ENCODE results near the gene TMEM253. TPM values are rescaled to one million over a fixed set of nuclear protein-coding genes. Genes with fewer than 3 reads are reported as not detected.

TMEM253 gene
- total RNA-seq, 4 donors from 2014 or later: 0.81 to 3.1 (median 2.8) TPM; not detected in 1

DNA sequence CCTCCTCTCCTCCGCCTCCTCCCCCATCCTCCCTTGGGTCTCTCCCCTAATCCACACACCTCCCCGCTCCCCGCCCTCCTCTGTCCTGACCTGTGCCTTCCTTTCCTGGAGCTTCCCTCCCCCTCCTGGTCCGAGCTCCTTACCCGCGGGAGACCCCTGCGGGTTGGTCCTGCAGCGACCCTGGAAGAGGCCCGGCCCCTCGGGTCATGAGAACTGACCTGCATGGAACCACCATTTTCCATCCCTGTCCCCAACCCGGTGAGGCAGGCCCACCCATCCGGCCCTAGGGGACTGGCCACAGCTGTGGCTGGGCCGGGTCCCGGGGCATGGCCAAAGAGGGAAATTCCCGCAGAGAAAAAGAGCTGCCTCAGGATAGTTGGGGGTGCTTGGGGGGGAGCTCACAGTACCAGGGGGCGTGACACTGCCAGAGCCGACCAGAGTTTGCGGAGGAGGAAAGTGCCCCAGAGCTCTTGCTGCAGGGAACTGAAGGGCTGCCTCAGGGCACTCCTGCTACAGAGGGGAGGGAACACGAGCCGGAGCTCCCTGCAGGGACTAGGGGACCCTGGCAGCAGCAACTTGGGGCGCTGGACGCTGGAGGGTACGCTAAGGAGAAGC, 30.1 kb upstream of the TMEM253 start:
- peaks cover 1 to 2% of the 10 kb centered on the region in 2 donors for H3K36me3 ChIP-seq
- H3K4me1 ChIP-seq: peaks cover 48 to 58% of the 10 kb centered on the region in 2 donors
- TF ChIP-seq POLR2A (IDR thresholded peaks at IDR 0.05): no peak
- TF ChIP-seq, protein P1, sequence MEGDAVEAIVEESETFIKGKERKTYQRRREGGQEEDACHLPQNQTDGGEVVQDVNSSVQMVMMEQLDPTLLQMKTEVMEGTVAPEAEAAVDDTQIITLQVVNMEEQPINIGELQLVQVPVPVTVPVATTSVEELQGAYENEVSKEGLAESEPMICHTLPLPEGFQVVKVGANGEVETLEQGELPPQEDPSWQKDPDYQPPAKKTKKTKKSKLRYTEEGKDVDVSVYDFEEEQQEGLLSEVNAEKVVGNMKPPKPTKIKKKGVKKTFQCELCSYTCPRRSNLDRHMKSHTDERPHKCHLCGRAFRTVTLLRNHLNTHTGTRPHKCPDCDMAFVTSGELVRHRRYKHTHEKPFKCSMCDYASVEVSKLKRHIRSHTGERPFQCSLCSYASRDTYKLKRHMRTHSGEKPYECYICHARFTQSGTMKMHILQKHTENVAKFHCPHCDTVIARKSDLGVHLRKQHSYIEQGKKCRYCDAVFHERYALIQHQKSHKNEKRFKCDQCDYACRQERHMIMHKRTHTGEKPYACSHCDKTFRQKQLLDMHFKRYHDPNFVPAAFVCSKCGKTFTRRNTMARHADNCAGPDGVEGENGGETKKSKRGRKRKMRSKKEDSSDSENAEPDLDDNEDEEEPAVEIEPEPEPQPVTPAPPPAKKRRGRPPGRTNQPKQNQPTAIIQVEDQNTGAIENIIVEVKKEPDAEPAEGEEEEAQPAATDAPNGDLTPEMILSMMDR (IDR thresholded peaks at IDR 0.05): no peak
- H3K27ac ChIP-seq: peak overlapping the region; percentile 56 to 90 (median 85)
- peak; percentile 48 to 57 for DNase-seq
- no peaks in the 10 kb centered on the region for H3K9me3 ChIP-seq
- H3K4me3 ChIP-seq (replicated peaks in 1 of 3): peak overlapping the region; percentile 54 to 88 (median 60)
- 0% methylated on average over 18 to 20 of the region's 23 CpGs for WGBS, 2 donors
- intact Hi-C loops (cut with DNase I): no loop called here
- no peaks in the 10 kb centered on the region for H3K27me3 ChIP-seq

DNA sequence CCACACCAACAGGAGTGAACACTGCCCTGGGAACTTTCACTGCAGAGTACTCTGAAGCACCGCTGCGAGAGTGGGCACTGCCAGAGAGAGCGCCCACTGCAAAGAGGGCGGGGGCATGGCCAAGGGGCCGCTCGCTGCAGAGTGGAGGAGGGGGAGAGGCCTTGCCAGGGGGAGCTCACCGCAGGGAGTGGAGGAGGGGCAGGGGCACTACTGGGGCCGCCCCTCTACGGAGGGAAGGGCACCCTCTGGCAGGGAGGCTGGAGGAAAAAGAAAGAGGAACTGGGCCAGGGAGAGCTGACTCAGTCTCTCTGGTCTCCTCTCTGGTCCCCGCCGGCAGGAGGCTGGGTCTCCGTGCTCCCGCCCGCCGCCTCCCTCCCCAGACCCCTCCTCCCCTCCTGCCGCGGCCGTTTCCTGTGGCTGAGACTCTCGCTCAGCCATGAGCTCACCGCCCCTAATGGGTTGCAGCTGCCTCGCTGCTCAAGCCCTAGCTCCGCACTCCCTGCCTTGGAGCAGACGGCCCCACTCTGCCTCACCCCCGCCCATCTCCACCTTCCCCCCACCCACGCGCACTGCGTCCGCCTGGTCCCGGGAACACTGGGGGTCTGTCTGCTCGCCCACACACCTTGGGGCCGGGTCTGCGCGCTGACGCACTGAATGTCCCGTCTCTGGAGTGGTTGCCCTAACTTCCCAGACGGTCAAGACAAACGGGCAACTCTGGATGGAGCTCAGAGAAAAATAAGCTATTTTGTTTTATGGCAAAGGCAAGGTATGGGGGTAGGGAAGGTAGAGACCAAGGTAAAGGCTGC, 29.4 kb upstream of the TMEM253 start:
- peaks cover 48 to 60% of the 10 kb centered on the region in 2 donors for H3K4me1 ChIP-seq
- peak; percentile 74 to 76 for DNase-seq

DNA sequence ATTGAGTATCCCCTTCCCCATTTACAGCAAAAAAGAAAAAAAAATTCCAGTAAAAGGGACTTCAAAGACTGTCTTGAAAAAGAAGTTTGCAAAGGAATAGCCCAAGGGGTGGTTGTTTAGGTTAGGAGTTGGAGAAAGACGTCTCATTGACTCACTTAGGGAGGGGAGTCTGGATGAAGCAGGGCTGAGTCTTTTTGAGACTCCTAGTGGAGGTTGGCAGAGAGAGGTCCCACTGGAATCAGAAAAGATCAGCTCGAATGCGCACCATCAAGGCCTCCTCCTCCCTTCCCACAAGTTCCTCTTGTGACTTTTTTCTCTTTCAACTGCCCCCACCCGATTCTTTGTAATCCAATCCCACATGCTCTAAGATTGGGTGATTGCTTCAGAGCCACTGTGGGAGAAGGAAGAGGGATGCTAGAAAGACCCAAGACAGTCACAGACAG, 28.8 kb upstream of the TMEM253 start:
- WGBS, 2 donors: 36 to 43% methylated on average over 4 of the region's 4 CpGs
- H3K27ac ChIP-seq: peak overlapping the region; percentile 56 to 90 (median 85)
- peaks cover 48 to 60% of the 10 kb centered on the region in 2 donors for H3K4me1 ChIP-seq
- peaks cover 11 to 15% of the 10 kb centered on the region in 2 donors for H3K36me3 ChIP-seq
- intact Hi-C loops (cut with DNase I): no loop called here
- H3K9me3 ChIP-seq: no peaks in the 10 kb centered on the region
- H3K4me3 ChIP-seq (replicated peaks in 1 of 3): peak overlapping the region in 1 of 3 donors; percentile 60
- TF ChIP-seq, protein P1 (IDR thresholded peaks at IDR 0.05): no peak
- TF ChIP-seq POLR2A (IDR thresholded peaks at IDR 0.05): no peak
- no peak for DNase-seq
- H3K27me3 ChIP-seq: no peaks in the 10 kb centered on the region

More for the DNA sequence above, 29.4 kb upstream of the TMEM253 start:
- Histone ChIP-seq H3K36me3 (peaks cover 9% of the 10 kb centered on the region in 2 donors), H3K9me3 (no peaks in the 10 kb centered on the region), H3K27me3 (no peaks in the 10 kb centered on the region), H3K4me3 (replicated peaks in 1 of 3) (peak overlapping the region; percentile 54 to 88 (median 60)), H3K27ac (peak overlapping the region; percentile 56 to 90 (median 85))
- intact Hi-C loops (cut with DNase I): no loop called here
- WGBS, 2 donors: 1 to 2% methylated on average over 33 to 34 of the region's 37 CpGs
- TF ChIP-seq, protein P1 (IDR thresholded peaks at IDR 0.05): peak in 1 of 6 experiments; percentile 10
- peak in 1 of 2 donors; percentile 21 for TF ChIP-seq POLR2A (IDR thresholded peaks at IDR 0.05)

DNA sequence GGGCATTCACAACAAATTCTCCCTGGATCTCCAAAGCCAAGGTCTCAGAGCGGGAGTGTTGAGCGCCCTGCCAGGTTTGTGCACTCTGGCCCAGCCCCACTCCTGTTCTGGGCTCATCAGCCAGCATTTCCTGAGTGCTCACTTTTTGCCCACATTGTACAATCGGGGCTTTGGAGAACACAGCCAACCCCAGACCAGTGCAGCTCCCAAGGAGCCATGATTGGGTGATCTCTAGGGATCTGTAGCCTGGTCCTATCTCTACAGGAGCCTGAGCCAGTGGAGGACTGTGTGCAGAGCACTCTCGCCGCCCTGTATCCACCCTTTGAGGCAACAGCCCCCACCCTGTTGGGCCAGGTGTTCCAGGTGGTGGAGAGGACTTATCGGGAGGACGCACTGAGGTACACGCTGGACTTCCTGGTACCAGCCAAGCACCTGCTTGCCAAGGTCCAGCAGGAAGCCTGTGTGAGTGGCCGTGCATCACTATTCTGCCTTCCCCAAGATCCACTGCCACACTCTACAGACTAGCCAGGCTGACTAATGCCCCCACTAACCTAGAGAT, 28.0 kb upstream of the TMEM253 start:
- H3K4me1 ChIP-seq: peaks cover 48 to 60% of the 10 kb centered on the region in 2 donors
- TF ChIP-seq, protein P1 (IDR thresholded peaks at IDR 0.05): no peak
- no peak for TF ChIP-seq POLR2A (IDR thresholded peaks at IDR 0.05)
- intact Hi-C loops (cut with DNase I): no loop called here
- no peaks in the 10 kb centered on the region for H3K27me3 ChIP-seq
- H3K27ac ChIP-seq: peak overlapping the region; percentile 45 to 90 (median 60)
- H3K36me3 ChIP-seq: peaks cover 15 to 16% of the 10 kb centered on the region in 2 donors
- H3K4me3 ChIP-seq (replicated peaks in 1 of 3): no peak overlapping the region
- no peaks in the 10 kb centered on the region for H3K9me3 ChIP-seq
- peak; percentile 18 to 24 for DNase-seq
- WGBS, 2 donors: 65 to 84% methylated on average over 5 to 9 of the region's 9 CpGs

Data from thyroid gland (tissue), 4 donors.